A549 (cell line): ENCODE results near the gene XKR7. TPM values are rescaled to one million over a fixed set of nuclear protein-coding genes. Genes with fewer than 3 reads are reported as not detected.

ENCODE experiments used
- ATAC-seq, 2 experiments: fragments of 200-7000 bp in 1 of 2; fragments of >200 bp in 1 of 2; cut with Nextera tagmentation in 1 of 2; cut with Tn5 transposase in 1 of 2; 3 replicates each; pipeline versions ENCODE4 v1.8.0 to v1.9.1; 2018 to 2020; ENCODE audit warnings: mild to moderate bottlenecking in 1 of 2, moderate library complexity in 1 of 2
- CTCF ChIA-PET: fragments of 300-600 bp; sonication (Branson Sonifier 250); formaldehyde crosslinking; extraction: SDS; loops from one replicate; lab custom pipeline; 2021; ENCODE audit warnings: antibody characterized with exemption, inconsistent platforms; lab: Yijun Ruan, JAX
- POLR2A ChIA-PET: fragments of 350-600 bp; formaldehyde crosslinking; extraction: SDS; loops from one replicate; lab custom pipeline; 2021; ENCODE audit warnings: antibody characterized with exemption, inconsistent platforms; lab: Yijun Ruan, JAX
- DNase-seq, 2 experiments: peaks; one replicate each; pipeline versions ENCODE4 v3.0.0 to v3.0.0-alpha.2; 2011 to 2016; ENCODE audit warnings: low read depth in 1 of 2, low spot score in 1 of 2
- FAIRE-seq: peaks from 2 replicates; lab custom pipeline; 2011; peaks lifted over from hg19 to GRCh38; lab: Jason Lieb, UNC
- H3K27ac ChIP-seq, 2 experiments: fragments of >200 bp; sonication (Bioruptor Twin); formaldehyde crosslinking; 3 replicates each; pipeline ENCODE4 v1.5.1; 2016 to 2017
- H3K4me1 ChIP-seq: fragments of >200 bp; sonication (Bioruptor Twin); formaldehyde crosslinking; 3 replicates; pipeline ENCODE4 v1.6.1; 2016
- H3K4me2 ChIP-seq: fragments of >200 bp; sonication (Bioruptor Twin); formaldehyde crosslinking; 3 replicates; pipeline ENCODE4 v1.6.1; 2016
- H3K4me3 ChIP-seq: fragments of >200 bp; sonication (Bioruptor Twin); formaldehyde crosslinking; 3 replicates; pipeline ENCODE4 v1.5.1; 2016
- H3K9me3 ChIP-seq: fragments of >200 bp; sonication (Bioruptor Twin); formaldehyde crosslinking; 3 replicates; pipeline ENCODE4 v1.6.1; 2016
- ATOH8 ChIP-seq: fragments of 250-450 bp; sonication (Bioruptor Pico); IDR thresholded peaks from 2 replicates; pipeline ENCODE4 v1.5.0; 2020; ENCODE audit warnings: low read depth, mild to moderate bottlenecking, moderate library complexity
- CBX2 ChIP-seq: fragments of 200-600 bp; sonication (generic); IDR thresholded peaks from 2 replicates; pipeline ENCODE4 v1.6.1; 2016; ENCODE audit warnings: low read depth, mild to moderate bottlenecking, borderline replicate concordance
- CEBPB ChIP-seq, 2 experiments: fragments of >200 bp in 1 of 2; sonication (Bioruptor Twin) in 1 of 2; formaldehyde crosslinking in 1 of 2; IDR thresholded peaks; 2 replicates each; pipeline ENCODE4 v1.6.1; 2012 to 2016
- E2F6 ChIP-seq: IDR thresholded peaks from 2 replicates; pipeline ENCODE4 v1.6.1; 2012; ENCODE audit warnings: low read depth, borderline replicate concordance
- EHF ChIP-seq: fragments of 250-450 bp; sonication (Bioruptor Pico); IDR thresholded peaks from 2 replicates; pipeline ENCODE4 v1.5.0; 2020; ENCODE audit warnings: mild to moderate bottlenecking
- ELK1 ChIP-seq: fragments of 150-350 bp; IDR thresholded peaks from 2 replicates; pipeline ENCODE4 v1.6.1; 2014; ENCODE audit warnings: low read depth, mild to moderate bottlenecking, low read length
- ESRRA ChIP-seq: fragments of 150-350 bp; IDR thresholded peaks from 2 replicates; pipeline ENCODE4 v1.6.1; 2014; ENCODE audit warnings: mild to moderate bottlenecking, low read length, borderline replicate concordance
- FOSB ChIP-seq: fragments of 250-450 bp; sonication (Bioruptor Pico); IDR thresholded peaks from 2 replicates; pipeline ENCODE4 v1.5.0; 2020; ENCODE audit warnings: mild to moderate bottlenecking, moderate library complexity
- GATA3 ChIP-seq: IDR thresholded peaks from 2 replicates; pipeline ENCODE4 v1.6.1; 2012; ENCODE audit warnings: borderline replicate concordance
- HDAC2 ChIP-seq: fragments of 200-600 bp; sonication (generic); IDR thresholded peaks from 2 replicates; pipeline ENCODE4 v1.6.1; 2016
- HES2 ChIP-seq: fragments of >200 bp; sonication (Bioruptor Twin); formaldehyde crosslinking; IDR thresholded peaks from 2 replicates; pipeline ENCODE4 v1.6.1; 2016
- HEYL ChIP-seq: fragments of 250-450 bp; sonication (Bioruptor Pico); IDR thresholded peaks from 2 replicates; pipeline ENCODE4 v1.8.0; 2021; ENCODE audit warnings: mild to moderate bottlenecking, moderate library complexity
- HOXA7 ChIP-seq: fragments of 250-450 bp; sonication (Bioruptor Pico); IDR thresholded peaks from 2 replicates; pipeline ENCODE4 v1.5.0; 2020; ENCODE audit warnings: mild to moderate bottlenecking, moderate library complexity
- JUN ChIP-seq, 2 experiments: fragments of >200 bp; sonication (Bioruptor Twin); formaldehyde crosslinking; IDR thresholded peaks; 2 replicates in 1 of 2; 3 replicates in 1 of 2; pipeline ENCODE4 v1.6.1; 2016 to 2017
- JUNB ChIP-seq: fragments of >200 bp; sonication (Bioruptor Twin); formaldehyde crosslinking; IDR thresholded peaks from 2 replicates; pipeline ENCODE4 v1.6.1; 2016
- KDM5A ChIP-seq: fragments of 200-600 bp; sonication (generic); IDR thresholded peaks from 2 replicates; pipeline ENCODE4 v1.6.1; 2016; ENCODE audit warnings: antibody characterized with exemption, mild to moderate bottlenecking
- MAFK ChIP-seq: fragments of 450-650 bp; IDR thresholded peaks from 2 replicates; pipeline ENCODE4 v1.6.1; 2014; ENCODE audit not compliant: partially characterized antibody
- MYC ChIP-seq: IDR thresholded peaks from 2 replicates; pipeline ENCODE4 v1.6.1; 2012; ENCODE audit warnings: mild to moderate bottlenecking, inconsistent platforms, low read length, improper control_type of control experiment, borderline replicate concordance
- NFE2L2 ChIP-seq: fragments of 150-350 bp; conservative IDR thresholded peaks from 2 replicates; pipeline ENCODE4 v1.6.1; 2014; ENCODE audit warnings: low read length
- NPAS2 ChIP-seq: fragments of 250-450 bp; sonication (Bioruptor Pico); IDR thresholded peaks from 2 replicates; pipeline ENCODE4 v1.8.0; 2022; ENCODE audit warnings: mild to moderate bottlenecking, moderate library complexity, borderline replicate concordance
- NR3C1 ChIP-seq: fragments of >200 bp; sonication (Bioruptor Twin); formaldehyde crosslinking; IDR thresholded peaks from 3 replicates; pipeline ENCODE4 v1.6.1; 2017
- RCOR1 ChIP-seq: fragments of 150-350 bp; IDR thresholded peaks from 2 replicates; pipeline ENCODE4 v1.6.1; 2014; ENCODE audit warnings: antibody characterized with exemption, low read length, low read depth
- RNF2 ChIP-seq: fragments of 200-600 bp; sonication (generic); IDR thresholded peaks from 2 replicates; pipeline ENCODE4 v1.6.1; 2016; ENCODE audit warnings: low read depth, mild to moderate bottlenecking, antibody characterized with exemption, moderate library complexity, borderline replicate concordance
- SMC3 ChIP-seq: fragments of >200 bp; sonication (Bioruptor Twin); formaldehyde crosslinking; IDR thresholded peaks from 3 replicates; pipeline ENCODE4 v1.6.1; 2018; ENCODE audit warnings: inconsistent platforms
- SREBF2 ChIP-seq: fragments of 450-650 bp; IDR thresholded peaks from 2 replicates; pipeline ENCODE4 v1.6.1; 2014; ENCODE audit warnings: mild to moderate bottlenecking, moderate library complexity
- USF2 ChIP-seq: fragments of 450-650 bp; IDR thresholded peaks from 2 replicates; pipeline ENCODE4 v1.6.1; 2014; ENCODE audit warnings: antibody characterized with exemption
- ZFP36 ChIP-seq: fragments of 450-650 bp; IDR thresholded peaks from 2 replicates; pipeline ENCODE4 v1.6.1; 2014; ENCODE audit warnings: borderline replicate concordance; ENCODE audit not compliant: partially characterized antibody
- ZNF302 ChIP-seq: fragments of 250-450 bp; sonication (Bioruptor Pico); IDR thresholded peaks from 2 replicates; pipeline ENCODE4 v1.9.0; 2021; ENCODE audit warnings: inconsistent platforms, mild to moderate bottlenecking, moderate library complexity
- ZSCAN20 ChIP-seq: fragments of 250-450 bp; sonication (Bioruptor Pico); IDR thresholded peaks from 2 replicates; pipeline ENCODE4 v1.8.0; 2022; ENCODE audit warnings: mild to moderate bottlenecking, moderate library complexity
- WGBS: methylation state at CpG from one replicate; pipeline ENCODE4 v1.1.6; 2017; ENCODE audit errors: missing lambda C conversion rate; 5-methylcytosine and 5-hydroxymethylcytosine counted together
- polyA plus RNA-seq, 4 experiments: library from polyadenylated mRNA; depleted of rRNA in 3 of 4; stranded (reverse); fragments of >200 nt; fragmentation: RNase III in 1 of 4; extraction: RNeasy Plus Mini Kit Qiagen cat#74134 plus additional on column Dnase treatment in 1 of 4; gene quantifications; 2 replicates in 3 of 4; 3 replicates in 1 of 4; pipeline ENCODE4 v1.2.3, GENCODE V29; 2011 to 2017

XKR7 gene
- polyA plus RNA-seq, 2 of the 4 experiments (the other 2 are of a cell fraction) = 0.01 TPM; not detected in 1

- 0 out of 6 replicates have a peak, but pooled peaks of 1 of the 2 experiments have one; percentile 10 for ATAC-seq
- no peaks in the 10 kb centered on the region for H3K4me1 ChIP-seq
- no peaks in the 10 kb centered on the region for H3K9me3 ChIP-seq
- no peak within 1 kb of the TSS for H3K27ac ChIP-seq
- no peak within 1 kb of the TSS for H3K4me3 ChIP-seq
- DNase-seq = no peak
- TF ChIP-seq SMC3 (no peak), HDAC2 (no peak), HES2 (no peak), RCOR1 (no peak), HOXA7 (CRISPR knock-in tag) (no peak), GATA3 (no peak), FOSB (CRISPR knock-in tag) (no peak), HEYL (CRISPR knock-in tag) (no peak), ZSCAN20 (CRISPR knock-in tag) (no peak), RNF2 (no peak), NFE2L2 (no peak), NR3C1 (no peak), JUN (IDR thresholded peaks at IDR 0.05) (no peak), ATOH8 (CRISPR knock-in tag) (no peak), CBX2 (no peak), KDM5A (no peak)
- CTCF ChIA-PET = no interaction called here
- POLR2A ChIA-PET = no interaction called here
- no peak for FAIRE-seq
- WGBS = 58% methylated on average over 2 of the region's 2 CpGs
- no peak within 1 kb of the TSS for H3K4me2 ChIP-seq
Measured at GRCh38 chr20:32010101-32010500, 42.1 kb downstream of the XKR7 start, which contains the start of gene CCM2L. Gene CCM2L (plus strand): TSS chr20:32010438. CDS start chr20:32010455, 17 bp downstream.

GRCh38 chr20:32010666-32011065 lies 42.7 kb downstream of the XKR7 start:
- no peak overlapping the region for H3K4me2 ChIP-seq
- POLR2A ChIA-PET = no interaction called here
- no peaks in the 10 kb centered on the region for H3K4me1 ChIP-seq
- TF ChIP-seq CEBPB (IDR thresholded peaks at IDR 0.05) (no peak), ESRRA (no peak), ZNF302 (CRISPR knock-in tag) (no peak), NPAS2 (no peak), ZFP36 (no peak), E2F6 (no peak), MAFK (no peak), NR3C1 (no peak), HDAC2 (no peak), MYC (no peak), USF2 (no peak), HEYL (CRISPR knock-in tag) (no peak), JUNB (no peak), EHF (CRISPR knock-in tag) (no peak), SREBF2 (no peak), GATA3 (no peak), ELK1 (no peak), ATOH8 (CRISPR knock-in tag) (no peak), ZSCAN20 (CRISPR knock-in tag) (no peak)
- no peak for FAIRE-seq
- WGBS = 10% methylated on average over 8 of the region's 8 CpGs
- H3K9me3 ChIP-seq = no peaks in the 10 kb centered on the region
- no peak for DNase-seq
- peak; percentile 45 to 51; a peak in 3 of 6 replicates for ATAC-seq
- no peak overlapping the region for H3K4me3 ChIP-seq
- CTCF ChIA-PET = interaction anchor here (0.6 kb wide), 1 partner anchor 25 kb away, joined by 4 read pairs; no protein-coding TSS in a partner anchor
- H3K27ac ChIP-seq = no peak overlapping the region
